GM19438 (cell line): Measurements from ENCODE around the gene MAP1A.
"Not testable (repeated sequence)": the region's sequence is repeated elsewhere in the genome, so short reads cannot be mapped to it uniquely, and the experiment has no call there.

Source experiments
- ATAC-seq: cut with Tn5 transposase; IDR thresholded peaks from one replicate; pipeline ENCODE4 v1.9.1; 2021; ENCODE audit warnings: low read depth; ENCODE audit not compliant: unreplicated experiment

Gene MAP1A

GRCh38 chr15:43528542-43529007 lies 11.2 kb downstream of the MAP1A start:
- no peak for ATAC-seq

- ATAC-seq, result no peak
Measured at GRCh38 chr15:43529141-43529540, 11.7 kb downstream of the MAP1A start.

- ATAC-seq, result no peak
Measured at GRCh38 chr15:43529587-43530345, 12.4 kb downstream of the MAP1A start.

- ATAC-seq, result no peak
Measured at GRCh38 chr15:43531018-43531670, 13.7 kb downstream of the MAP1A start.

- not testable (repeated sequence) for ATAC-seq
Measured at GRCh38 chr15:43532826-43533225, 15.4 kb downstream of the MAP1A start.

GRCh38 chr15:43534897-43535296 lies 17.5 kb downstream of the MAP1A start:
- no peak for ATAC-seq

- ATAC-seq, result no peak
Measured at GRCh38 chr15:43538091-43538490, 20.7 kb downstream of the MAP1A start.

GRCh38 chr15:43541785-43542184 lies 24.4 kb downstream of the MAP1A start:
- ATAC-seq, result no peak

GRCh38 chr15:43544266-43544665 lies 26.9 kb downstream of the MAP1A start:
- ATAC-seq, result no peak

- ATAC-seq, result no peak
Measured at GRCh38 chr15:43545426-43545825, 28.0 kb downstream of the MAP1A start.

GRCh38 chr15:43547539-43547938 lies 30.1 kb downstream of the MAP1A start:
- ATAC-seq, result no peak

- no peak for ATAC-seq
Measured at GRCh38 chr15:43550527-43551363, 33.3 kb downstream of the MAP1A start.

- no peak for ATAC-seq
Measured at GRCh38 chr15:43552256-43552655, 34.8 kb downstream of the MAP1A start.

GRCh38 chr15:43552986-43553385 lies 35.6 kb downstream of the MAP1A start:
- ATAC-seq, result no peak

GRCh38 chr15:43562753-43563152 lies 45.3 kb downstream of the MAP1A start:
- not testable (repeated sequence) for ATAC-seq

GRCh38 chr15:43563793-43564192 lies 46.4 kb downstream of the MAP1A start:
- not testable (repeated sequence) for ATAC-seq

GRCh38 chr15:43566615-43567014 lies 49.2 kb downstream of the MAP1A start:
- not testable (repeated sequence) for ATAC-seq

GRCh38 chr15:43574607-43575006 lies 57.2 kb downstream of the MAP1A start:
- not testable (repeated sequence) for ATAC-seq
